GM23248 (cell line): Measurements from ENCODE around the gene MICAL2. TPM values are rescaled to one million over a fixed set of nuclear protein-coding genes. Genes with fewer than 3 reads are reported as not detected.

Experiments
- DNase-seq: peaks from one replicate; pipeline ENCODE4 v3.0.0-alpha.2; 2015
- H2AFZ ChIP-seq: fragments of 200-600 bp; sonication (generic); 2 replicates; pipeline ENCODE4 v1.6.1; 2016; ENCODE audit warnings: antibody characterized with exemption
- H3F3A ChIP-seq: fragments of 200-600 bp; sonication (generic); 2 replicates; pipeline ENCODE4 v1.6.1; 2016; ENCODE audit warnings: mild to moderate bottlenecking, antibody characterized with exemption, mixed run types; ENCODE audit not compliant: insufficient read depth
- H3K27ac ChIP-seq: fragments of 200-600 bp; sonication (generic); 2 replicates; pipeline ENCODE4 v1.5.1; 2016; ENCODE audit warnings: mild to moderate bottlenecking
- H3K27me3 ChIP-seq: fragments of 200-600 bp; sonication (generic); replicated peaks from 2 replicates; pipeline ENCODE4 v1.6.1; 2016; ENCODE audit warnings: mild to moderate bottlenecking; ENCODE audit not compliant: insufficient read depth
- H3K36me3 ChIP-seq: fragments of 200-600 bp; sonication (generic); 2 replicates; pipeline ENCODE4 v1.6.1; 2016; ENCODE audit warnings: low read depth, mild to moderate bottlenecking
- H3K4me1 ChIP-seq: fragments of 200-600 bp; sonication (generic); 2 replicates; pipeline ENCODE4 v1.6.1; 2016; ENCODE audit warnings: mild to moderate bottlenecking; ENCODE audit not compliant: insufficient read depth
- H3K4me2 ChIP-seq: fragments of 200-600 bp; sonication (generic); one replicate; pipeline ENCODE4 v1.6.1; 2016; ENCODE audit warnings: mild to moderate bottlenecking; ENCODE audit not compliant: unreplicated experiment
- H3K4me3 ChIP-seq: fragments of 200-600 bp; sonication (generic); 2 replicates; pipeline ENCODE4 v1.5.1; 2016; ENCODE audit warnings: mild to moderate bottlenecking
- H3K79me2 ChIP-seq: fragments of 200-600 bp; sonication (generic); 2 replicates; pipeline ENCODE4 v1.6.1; 2016; ENCODE audit warnings: mild to moderate bottlenecking; ENCODE audit not compliant: insufficient read depth
- H3K9ac ChIP-seq: fragments of 200-600 bp; sonication (generic); 2 replicates; pipeline ENCODE4 v1.6.1; 2016; ENCODE audit warnings: mild to moderate bottlenecking
- H3K9me2 ChIP-seq: fragments of 200-600 bp; sonication (generic); 2 replicates; pipeline ENCODE4 v1.6.1; 2016; ENCODE audit warnings: mixed run types, mild to moderate bottlenecking, moderate library complexity; ENCODE audit not compliant: insufficient read depth
- H3K9me3 ChIP-seq: fragments of 200-600 bp; sonication (generic); one replicate; pipeline ENCODE4 v1.6.1; 2017; ENCODE audit warnings: low read depth
- H4K20me1 ChIP-seq: fragments of 200-600 bp; sonication (generic); 2 replicates; pipeline ENCODE4 v1.6.0; 2016; ENCODE audit not compliant: insufficient read depth
- EZH2 ChIP-seq: fragments of 200-600 bp; sonication (generic); IDR thresholded peaks from 2 replicates; pipeline ENCODE4 v1.6.1; 2018; ENCODE audit warnings: antibody characterized with exemption, mild to moderate bottlenecking; ENCODE audit not compliant: insufficient read depth, poor library complexity, severe bottlenecking
- EZH2phosphoT487 ChIP-seq: fragments of 200-600 bp; sonication (generic); IDR thresholded peaks from 2 replicates; pipeline ENCODE4 v1.6.1; 2018; ENCODE audit warnings: antibody characterized with exemption, moderate library complexity, mild to moderate bottlenecking, low read depth; ENCODE audit not compliant: insufficient read depth
- whole genome bisulfite sequencing, 2 experiments: methylation state at CpG; one replicate each; pipeline ENCODE4 v1.1.6; 2015 to 2017; ENCODE audit warnings: low lambda C conversion rate in 2 of 2, low coverage in 1 of 2; ENCODE audit errors: missing lambda C conversion rate in 2 of 2; 5-methylcytosine and 5-hydroxymethylcytosine counted together
- in situ Hi-C: fragments of 300-500 bp; cut with MboI; formaldehyde crosslinking; loops from 2 replicates; pipeline ENCODE4 v1.15.0; 2020
- polyA plus RNA-seq: library from polyadenylated mRNA; unstranded; fragments of >200 nt; fragmentation: Nextera tagmentation; extraction: Ambion mirVana; gene quantifications from 2 replicates; pipeline ENCODE4 v1.2.1, GENCODE V29; 2016
- total RNA-seq: library from RNA; depleted of rRNA; stranded (reverse); fragments of >200 nt; shearing (Covaris generic); gene quantifications from 2 replicates; pipeline ENCODE4 v1.2.3, GENCODE V29; 2014

MICAL2 gene
- total and polyA plus RNA-seq, 2 experiments from 2014 or later: 83.3 to 158 TPM

- Histone ChIP-seq H3K9ac (no peak overlapping the region), H4K20me1 (no peaks in the 10 kb centered on the region), H3K79me2 (peaks cover 11% of the 10 kb centered on the region; the same call in 1 of the 2 replicates), H3K4me1 (peaks cover 21% of the 10 kb centered on the region), H2AFZ (no peak overlapping the region), H3K9me2 (no peaks in the 10 kb centered on the region), H3K4me2 (no peak overlapping the region), H3K27me3 (no peaks in the 10 kb centered on the region), H3K9me3 (no peaks in the 10 kb centered on the region), H3K27ac (no peak overlapping the region), H3K36me3 (peaks cover 26% of the 10 kb centered on the region), H3F3A (peaks cover 36% of the 10 kb centered on the region), H3K4me3 (no peak overlapping the region)
- 93 to 95% methylated on average over 7 of the region's 7 CpGs for WGBS, 2 experiments
- in situ Hi-C loops: loop anchor here (25.0 kb wide), 1 partner anchor 179 kb away; no protein-coding TSS in a partner anchor
- TF ChIP-seq EZH2: no peak
- TF ChIP-seq EZH2phosphoT487: no peak
- DNase-seq: no peak
Observed at GRCh38 chr11:12241401-12241800, 131.0 kb downstream of the MICAL2 start.

DNA sequence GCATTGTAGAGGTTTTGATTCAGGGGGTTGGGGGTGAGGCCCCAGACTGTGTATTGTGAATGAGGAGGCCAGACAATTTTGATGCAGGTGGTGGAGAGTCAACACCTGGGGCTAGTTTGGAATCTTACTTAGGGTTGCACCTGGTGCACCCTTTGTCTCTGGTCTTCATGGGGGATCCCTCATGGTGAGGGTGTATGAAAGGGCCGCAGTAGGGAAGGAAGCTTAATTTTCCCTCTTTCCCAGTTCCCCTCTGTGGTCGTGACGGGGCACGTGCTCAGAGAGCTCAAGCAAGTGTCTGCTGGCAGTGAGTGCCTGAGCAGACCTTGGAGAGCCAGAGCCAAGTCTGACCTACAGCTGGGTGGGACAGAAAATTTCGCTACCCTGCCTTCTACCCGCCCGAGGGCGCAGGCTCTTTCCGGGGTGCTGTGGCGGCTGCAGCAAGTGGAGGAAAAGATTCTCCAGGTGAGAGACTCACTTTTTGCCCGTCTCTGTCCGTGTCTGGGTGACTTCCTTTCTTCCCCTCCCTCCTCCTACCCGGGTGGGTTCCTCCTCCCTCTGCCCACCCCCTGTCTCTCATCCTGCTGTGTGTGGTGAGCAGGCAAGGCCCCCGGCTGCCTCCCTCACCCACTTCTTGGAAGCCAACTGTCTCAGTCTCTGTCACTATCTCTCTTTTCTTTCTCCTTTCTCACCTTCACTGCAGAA is 131.7 kb downstream of the MICAL2 start:
- Histone ChIP-seq H3K36me3 (peaks cover 26% of the 10 kb centered on the region), H2AFZ (no peak overlapping the region), H3K9me3 (no peaks in the 10 kb centered on the region), H3K9me2 (no peaks in the 10 kb centered on the region), H3K27me3 (no peaks in the 10 kb centered on the region), H3K9ac (no peak overlapping the region), H3F3A (peaks cover 39% of the 10 kb centered on the region), H3K4me3 (no peak overlapping the region), H3K79me2 (peaks cover 11% of the 10 kb centered on the region; the same call in 1 of the 2 replicates), H3K4me2 (no peak overlapping the region), H3K4me1 (peaks cover 21% of the 10 kb centered on the region), H3K27ac (no peak overlapping the region), H4K20me1 (no peaks in the 10 kb centered on the region)
- in situ Hi-C loops: loop anchor here (25.0 kb wide), 1 partner anchor 180 kb away; no protein-coding TSS in a partner anchor
- TF ChIP-seq EZH2phosphoT487: no peak
- no peak for TF ChIP-seq EZH2
- no peak for DNase-seq
- WGBS, 2 experiments: 96 to 97% methylated on average over 14 of the region's 14 CpGs

- no peak overlapping the region for H2AFZ ChIP-seq
- TF ChIP-seq EZH2phosphoT487: no peak
- no peak for TF ChIP-seq EZH2
- no peak overlapping the region for H3K4me3 ChIP-seq
- H4K20me1 ChIP-seq: no peaks in the 10 kb centered on the region
- H3K9ac ChIP-seq: no peak overlapping the region
- WGBS, 2 experiments: 80 to 88% methylated on average over 2 of the region's 2 CpGs
- DNase-seq: no peak
- H3K36me3 ChIP-seq: peaks cover 19% of the 10 kb centered on the region
- H3K79me2 ChIP-seq: peaks cover 11% of the 10 kb centered on the region; the same call in 1 of the 2 replicates
- no peaks in the 10 kb centered on the region for H3K27me3 ChIP-seq
- H3K4me2 ChIP-seq: no peak overlapping the region
- peaks cover 21% of the 10 kb centered on the region for H3K4me1 ChIP-seq
- H3K27ac ChIP-seq: no peak overlapping the region
- no peaks in the 10 kb centered on the region for H3K9me2 ChIP-seq
- peaks cover 44% of the 10 kb centered on the region for H3F3A ChIP-seq
- in situ Hi-C loops: loop anchor here (25.0 kb wide), 1 partner anchor 181 kb away; no protein-coding TSS in a partner anchor
- H3K9me3 ChIP-seq: no peaks in the 10 kb centered on the region
Observed at GRCh38 chr11:12242966-12243365, 132.6 kb downstream of the MICAL2 start.

- Histone ChIP-seq H3K9me2 (no peaks in the 10 kb centered on the region), H3K79me2 (peaks cover 11% of the 10 kb centered on the region; the same call in 1 of the 2 replicates), H3F3A (peaks cover 41% of the 10 kb centered on the region), H4K20me1 (no peaks in the 10 kb centered on the region), H3K36me3 (peaks cover 16% of the 10 kb centered on the region), H3K4me1 (peaks cover 21% of the 10 kb centered on the region), H3K27me3 (no peaks in the 10 kb centered on the region), H3K9me3 (no peaks in the 10 kb centered on the region), H3K4me2 (no peak overlapping the region), H2AFZ (no peak overlapping the region), H3K9ac (no peak overlapping the region), H3K4me3 (no peak overlapping the region), H3K27ac (no peak overlapping the region)
- WGBS, 2 experiments: 65% methylated on average over 6 of the region's 6 CpGs
- in situ Hi-C loops: loop anchor here (25.0 kb wide), 1 partner anchor 181 kb away; no protein-coding TSS in a partner anchor
- DNase-seq: no peak
- TF ChIP-seq EZH2: no peak
- TF ChIP-seq EZH2phosphoT487: no peak
Observed at GRCh38 chr11:12243486-12243885, 133.1 kb downstream of the MICAL2 start.
